OCI-LY1 (cell line): ENCODE measurements around the gene DCC.

ENCODE experiments used
- EZH2 ChIP-seq: fragments of 200-600 bp; sonication (generic), shearing (Covaris generic); IDR thresholded peaks from 2 replicates; pipeline ENCODE4 v1.8.0; 2017; ENCODE audit warnings: borderline replicate concordance, mixed run types, mild to moderate bottlenecking, antibody characterized with exemption, low read length, moderate library complexity, mixed read lengths
- TF ChIP-seq, protein P1 (sequence below): fragments of 200-600 bp; sonication (generic), shearing (Covaris generic); IDR thresholded peaks from 2 replicates; pipeline ENCODE4 v1.5.1; 2017; ENCODE audit warnings: mild to moderate bottlenecking, antibody characterized with exemption, low read length, moderate library complexity, mixed read lengths

DNA sequence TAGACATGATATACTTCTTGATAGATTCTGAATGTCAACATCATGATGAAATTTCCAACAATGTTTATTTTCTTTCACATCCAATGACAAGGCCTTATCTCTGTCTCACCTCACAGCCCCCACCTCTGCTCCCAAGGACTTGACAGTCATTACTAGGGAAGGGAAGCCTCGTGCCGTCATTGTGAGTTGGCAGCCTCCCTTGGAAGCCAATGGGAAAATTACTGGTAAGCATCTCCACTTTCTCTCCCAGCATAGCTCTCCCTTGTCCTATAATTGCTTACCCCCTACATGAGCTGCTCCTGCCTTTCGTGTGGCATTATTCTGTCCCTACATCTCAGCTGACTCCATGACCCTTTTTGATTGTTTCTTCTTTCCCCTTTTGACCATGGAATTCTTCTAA is 1062.7 kb downstream of the DCC start:
- TF ChIP-seq, protein P1, sequence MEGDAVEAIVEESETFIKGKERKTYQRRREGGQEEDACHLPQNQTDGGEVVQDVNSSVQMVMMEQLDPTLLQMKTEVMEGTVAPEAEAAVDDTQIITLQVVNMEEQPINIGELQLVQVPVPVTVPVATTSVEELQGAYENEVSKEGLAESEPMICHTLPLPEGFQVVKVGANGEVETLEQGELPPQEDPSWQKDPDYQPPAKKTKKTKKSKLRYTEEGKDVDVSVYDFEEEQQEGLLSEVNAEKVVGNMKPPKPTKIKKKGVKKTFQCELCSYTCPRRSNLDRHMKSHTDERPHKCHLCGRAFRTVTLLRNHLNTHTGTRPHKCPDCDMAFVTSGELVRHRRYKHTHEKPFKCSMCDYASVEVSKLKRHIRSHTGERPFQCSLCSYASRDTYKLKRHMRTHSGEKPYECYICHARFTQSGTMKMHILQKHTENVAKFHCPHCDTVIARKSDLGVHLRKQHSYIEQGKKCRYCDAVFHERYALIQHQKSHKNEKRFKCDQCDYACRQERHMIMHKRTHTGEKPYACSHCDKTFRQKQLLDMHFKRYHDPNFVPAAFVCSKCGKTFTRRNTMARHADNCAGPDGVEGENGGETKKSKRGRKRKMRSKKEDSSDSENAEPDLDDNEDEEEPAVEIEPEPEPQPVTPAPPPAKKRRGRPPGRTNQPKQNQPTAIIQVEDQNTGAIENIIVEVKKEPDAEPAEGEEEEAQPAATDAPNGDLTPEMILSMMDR: no peak
- no peak for TF ChIP-seq EZH2
